NOMO-1 (cell line): ENCODE results near the gene PCNX3.
"Not testable (repeated sequence)": the region's sequence is repeated elsewhere in the genome, so short reads cannot be mapped to it uniquely, and the experiment has no call there.

Experiments
- DNase-seq, 2 experiments: peaks; one replicate each; lab custom pipeline; 2025; ENCODE audit not compliant: unreplicated experiment in 2 of 2; lab: John Stamatoyannopoulos, UW

The PCNX3 gene

GRCh38 chr11:65651589-65652510 is 36.3 kb downstream of the PCNX3 start:
- no peak for DNase-seq

- peak; percentile 89 to 95 for DNase-seq
These were observed 37.1 kb downstream of the PCNX3 start for GRCh38 chr11:65652511-65653228.

GRCh38 chr11:65653229-65654225 is 38.0 kb downstream of the PCNX3 start:
- DNase-seq, result no peak

GRCh38 chr11:65654375-65655349 is 39.1 kb downstream of the PCNX3 start:
- no peak for DNase-seq

GRCh38 chr11:65655570-65656332 is 40.2 kb downstream of the PCNX3 start:
- no peak for DNase-seq

- DNase-seq, result no peak
These were observed 41.9 kb downstream of the PCNX3 start for GRCh38 chr11:65657426-65657825.

GRCh38 chr11:65658174-65659021 is 42.8 kb downstream of the PCNX3 start:
- no peak for DNase-seq

GRCh38 chr11:65660038-65660437 is 44.5 kb downstream of the PCNX3 start:
- DNase-seq, result no peak

- not testable (repeated sequence) for DNase-seq
These were observed 45.3 kb downstream of the PCNX3 start for GRCh38 chr11:65660908-65661307.

- DNase-seq, result no peak
These were observed 46.1 kb downstream of the PCNX3 start for GRCh38 chr11:65661599-65662246.

GRCh38 chr11:65662247-65662798 is 46.7 kb downstream of the PCNX3 start:
- no peak for DNase-seq

GRCh38 chr11:65662799-65663638 is 47.4 kb downstream of the PCNX3 start, which contains the start of gene RELA:
TSS of gene RELA (minus strand) at chr11:65662916. CDS start at chr11:65662832, 84 bp downstream.
- peak; percentile 91 to 96 for DNase-seq

GRCh38 chr11:65663639-65664200 is 48.1 kb downstream of the PCNX3 start:
- peak in 1 of 2 experiments; percentile 9 for DNase-seq

GRCh38 chr11:65672180-65672860 is 56.7 kb downstream of the PCNX3 start:
- DNase-seq, result no peak

- no peak for DNase-seq
These were observed 57.4 kb downstream of the PCNX3 start for GRCh38 chr11:65672982-65673381.
